Bronchial epithelial cell (primary cell): Measurements from ENCODE around the gene YPEL3. TPM values are rescaled to one million over a fixed set of nuclear protein-coding genes. Genes with fewer than 3 reads are reported as not detected.

ENCODE experiments used
- DNase-seq: peaks from one replicate; pipeline ENCODE4 v3.0.0-alpha.2; 2010; ENCODE audit warnings: low read depth
- FAIRE-seq: peaks from 2 replicates; lab custom pipeline; 2011; peaks lifted over from hg19 to GRCh38; lab: Jason Lieb, UNC
- H3K27me3 ChIP-seq: 2 replicates; pipeline ENCODE4 v1.5.1; 2011; ENCODE audit warnings: low read length; ENCODE audit not compliant: control insufficient read depth, insufficient read depth
- H3K36me3 ChIP-seq: 2 replicates; pipeline ENCODE4 v1.5.1; 2011; ENCODE audit warnings: low read length; ENCODE audit not compliant: control insufficient read depth, insufficient read depth
- H3K4me3 ChIP-seq: 2 replicates; pipeline ENCODE4 v1.5.1; 2011; ENCODE audit warnings: mild to moderate bottlenecking, low read depth, low read length, control low read depth
- CTCF ChIP-seq: IDR thresholded peaks from 2 replicates; pipeline ENCODE4 v1.5.1; 2011; ENCODE audit warnings: mild to moderate bottlenecking, moderate library complexity, low read length, control low read depth, inconsistent platforms; ENCODE audit not compliant: insufficient read depth, severe bottlenecking
- total RNA-seq: library from RNA; depleted of rRNA; stranded (reverse); fragments of >200 nt; gene quantifications from 2 replicates; pipeline ENCODE4 v1.2.1, GENCODE V29; 2014

Gene YPEL3
- total RNA-seq, 1 donor from 2014 or later, result 3.7 TPM

GRCh38 chr16:30063278-30063892, 32.6 kb downstream of the YPEL3 start:
- H3K36me3 ChIP-seq, result peaks cover 18% of the 10 kb centered on the region
- FAIRE-seq (no peak), DNase-seq (no peak)
- peak overlapping the region; percentile 97 for H3K4me3 ChIP-seq
- TF ChIP-seq CTCF, result no peak
- no peaks in the 10 kb centered on the region for H3K27me3 ChIP-seq

- no peak for DNase-seq
- no peaks in the 10 kb centered on the region for H3K27me3 ChIP-seq
- H3K4me3 ChIP-seq, result no peak overlapping the region
- no peak for TF ChIP-seq CTCF
- peaks cover 2% of the 10 kb centered on the region for H3K36me3 ChIP-seq
- FAIRE-seq, result no peak
These were observed 35.0 kb downstream of the YPEL3 start for GRCh38 chr16:30060836-30061554.

GRCh38 chr16:30060346-30060745, 35.7 kb downstream of the YPEL3 start:
- DNase-seq, result no peak
- H3K36me3 ChIP-seq, result no peaks in the 10 kb centered on the region
- TF ChIP-seq CTCF, result no peak
- no peak for FAIRE-seq
- no peak overlapping the region for H3K4me3 ChIP-seq
- H3K27me3 ChIP-seq, result no peaks in the 10 kb centered on the region

GRCh38 chr16:30054959-30055553, 41.0 kb downstream of the YPEL3 start:
- no peak overlapping the region for H3K4me3 ChIP-seq
- H3K36me3 ChIP-seq, result no peaks in the 10 kb centered on the region
- no peaks in the 10 kb centered on the region for H3K27me3 ChIP-seq
- FAIRE-seq (no peak), DNase-seq (peak; percentile 83)
- peak; percentile 89 for TF ChIP-seq CTCF

GRCh38 chr16:30054451-30054850, 41.6 kb downstream of the YPEL3 start:
- Histone ChIP-seq H3K36me3 (no peaks in the 10 kb centered on the region), H3K4me3 (no peak overlapping the region), H3K27me3 (no peaks in the 10 kb centered on the region)
- no peak for FAIRE-seq
- no peak for DNase-seq
- no peak for TF ChIP-seq CTCF
